SK-N-SH (cell line): Measurements from ENCODE around the gene NTRK3. TPM values are rescaled to one million over a fixed set of nuclear protein-coding genes. Genes with fewer than 3 reads are reported as not detected.

Experiments
- CTCF ChIA-PET: fragments of 300-600, 350-600 bp; formaldehyde crosslinking; extraction: SDS; loops from one replicate; lab custom pipeline; 2021; lab: Yijun Ruan, JAX
- POLR2A ChIA-PET: fragments of 350-600 bp; sonication (Branson Sonifier 250); formaldehyde crosslinking; extraction: SDS; loops from one replicate; lab custom pipeline; 2020; ENCODE audit warnings: antibody characterized with exemption, inconsistent platforms; lab: Yijun Ruan, JAX
- DNase-seq: peaks from one replicate; pipeline ENCODE4 v3.0.0; 2012
- H2AFZ ChIP-seq: fragments of 200-600 bp; sonication (generic); 2 replicates; pipeline ENCODE4 v1.8.1; 2016; ENCODE audit warnings: antibody characterized with exemption, mild to moderate bottlenecking, low read depth
- H3F3A ChIP-seq: fragments of 200-600 bp; sonication (generic); replicated peaks from 2 replicates; pipeline ENCODE3; 2016; ENCODE audit warnings: antibody characterized with exemption, mild to moderate bottlenecking; ENCODE audit not compliant: insufficient read depth
- H3K27ac ChIP-seq, 2 experiments: fragments of 200-500 bp in 1 of 2; fragments of 200-600 bp in 1 of 2; sonication (Bioruptor generic) in 1 of 2; sonication (generic), shearing (Covaris generic) in 1 of 2; 2 replicates each; pipeline versions ENCODE4 v1.5.1 to v1.6.1; 2014 to 2016; ENCODE audit warnings: low read depth in 2 of 2, inconsistent platforms in 1 of 2, low read length in 1 of 2, mild to moderate bottlenecking in 1 of 2, mixed read lengths in 1 of 2
- H3K27me3 ChIP-seq: fragments of 200-600 bp; sonication (generic), shearing (Covaris generic); 2 replicates; pipeline ENCODE4 v1.6.1; 2016; ENCODE audit warnings: mixed run types; ENCODE audit not compliant: insufficient read depth
- H3K36me3 ChIP-seq, 2 experiments: fragments of 200-500 bp in 1 of 2; fragments of 200-600 bp in 1 of 2; sonication (Bioruptor generic) in 1 of 2; sonication (generic) in 1 of 2; replicated peaks in 1 of 2; 2 replicates each; pipeline versions ENCODE3 to v1.5.1; 2014 to 2016; ENCODE audit warnings: low read length in 1 of 2, mild to moderate bottlenecking in 1 of 2; ENCODE audit not compliant: insufficient read depth in 2 of 2, control insufficient read depth in 1 of 2
- H3K4me1 ChIP-seq, 2 experiments: fragments of 200-500 bp in 1 of 2; fragments of 200-600 bp in 1 of 2; sonication (Bioruptor generic) in 1 of 2; sonication (generic), shearing (Covaris generic) in 1 of 2; 2 replicates each; pipeline versions ENCODE4 v1.5.1 to v1.6.1; 2014 to 2016; ENCODE audit warnings: low read depth in 1 of 2, low read length in 1 of 2, mixed run types in 1 of 2; ENCODE audit not compliant: insufficient read depth in 2 of 2, control insufficient read depth in 1 of 2
- H3K4me2 ChIP-seq: fragments of 200-600 bp; sonication (generic), shearing (Covaris generic); 2 replicates; pipeline ENCODE4 v1.6.1; 2017; ENCODE audit warnings: mixed run types
- H3K4me3 ChIP-seq, 2 experiments: fragments of 200-500 bp in 1 of 2; fragments of 200-600 bp in 1 of 2; sonication (Bioruptor generic) in 1 of 2; sonication (generic), shearing (Covaris generic) in 1 of 2; 2 replicates each; pipeline versions ENCODE4 v1.5.1 to v1.8.1; 2014 to 2016; ENCODE audit warnings: low read depth in 2 of 2, inconsistent platforms in 1 of 2, low read length in 1 of 2, mild to moderate bottlenecking in 1 of 2, mixed read lengths in 1 of 2, moderate library complexity in 1 of 2
- H3K79me2 ChIP-seq: fragments of 200-600 bp; sonication (generic); 2 replicates; pipeline ENCODE4 v1.8.1; 2017; ENCODE audit warnings: mild to moderate bottlenecking; ENCODE audit not compliant: insufficient read depth
- H3K9ac ChIP-seq: fragments of 200-600 bp; sonication (generic); 2 replicates; pipeline ENCODE4 v1.6.1; 2017; ENCODE audit warnings: mixed run types
- H3K9me2 ChIP-seq: fragments of 200-600 bp; sonication (generic); 2 replicates; pipeline ENCODE4 v1.6.1; 2017; ENCODE audit warnings: mixed run types
- H3K9me3 ChIP-seq: fragments of 200-600 bp; sonication (generic); 2 replicates; pipeline ENCODE4 v1.6.1; 2017; ENCODE audit warnings: mixed run types, mild to moderate bottlenecking, moderate library complexity
- H4K20me1 ChIP-seq: fragments of 200-600 bp; sonication (generic); 2 replicates; pipeline ENCODE4 v1.6.1; 2017; ENCODE audit warnings: mild to moderate bottlenecking, mixed run types; ENCODE audit not compliant: insufficient read depth
- CTCF ChIP-seq: fragments of 200-600 bp; sonication (generic); IDR thresholded peaks from 2 replicates; pipeline ENCODE4 v1.6.1; 2017; ENCODE audit warnings: antibody characterized with exemption, mild to moderate bottlenecking, moderate library complexity
- EZH2phosphoT487 ChIP-seq: fragments of 200-600 bp; sonication (generic); IDR thresholded peaks from 2 replicates; pipeline ENCODE4 v1.6.1; 2017; ENCODE audit warnings: low read depth, mixed run types, mild to moderate bottlenecking, antibody characterized with exemption, moderate library complexity, borderline replicate concordance
- FOSL2 ChIP-seq: IDR thresholded peaks from 2 replicates; pipeline ENCODE4 v1.4.0; 2012; ENCODE audit warnings: low read depth, mild to moderate bottlenecking, moderate library complexity, borderline replicate concordance
- FOXJ3 ChIP-seq: sonication (generic); formaldehyde crosslinking; IDR thresholded peaks from 2 replicates; pipeline ENCODE4 v1.5.1; 2020; ENCODE audit warnings: mild to moderate bottlenecking, missing genetic modification reagents
- FOXM1 ChIP-seq: IDR thresholded peaks from 2 replicates; pipeline ENCODE4 v1.4.0; 2012; ENCODE audit warnings: low read depth, mild to moderate bottlenecking
- GABPA ChIP-seq: IDR thresholded peaks from 2 replicates; pipeline ENCODE4 v1.4.0; 2012; ENCODE audit warnings: low read depth, mild to moderate bottlenecking
- MAX ChIP-seq: IDR thresholded peaks from 2 replicates; pipeline ENCODE4 v1.4.0; 2012; ENCODE audit warnings: low read depth
- MEF2A ChIP-seq: IDR thresholded peaks from 2 replicates; pipeline ENCODE4 v1.4.0; 2012; ENCODE audit warnings: low read depth, borderline replicate concordance
- NFIC ChIP-seq: IDR thresholded peaks from 2 replicates; pipeline ENCODE4 v1.4.0; 2012; ENCODE audit warnings: borderline replicate concordance
- NRF1 ChIP-seq: IDR thresholded peaks from 2 replicates; pipeline ENCODE4 v1.6.1; 2012; ENCODE audit warnings: low read depth, mild to moderate bottlenecking, low read length
- RAD21 ChIP-seq: IDR thresholded peaks from 2 replicates; pipeline ENCODE4 v1.6.1; 2012; ENCODE audit warnings: mild to moderate bottlenecking, low read length
- RCOR1 ChIP-seq: fragments of 150-350 bp; IDR thresholded peaks from 2 replicates; pipeline ENCODE4 v1.6.1; 2017; ENCODE audit warnings: antibody characterized with exemption, low read length
- REST ChIP-seq: IDR thresholded peaks from 2 replicates; pipeline ENCODE4 v1.6.1; 2012; ENCODE audit warnings: mild to moderate bottlenecking, low read depth, low read length, moderate library complexity
- RXRA ChIP-seq: IDR thresholded peaks from 2 replicates; pipeline ENCODE4 v1.4.0; 2012; ENCODE audit warnings: low read depth, mild to moderate bottlenecking, borderline replicate concordance
- SMC3 ChIP-seq: IDR thresholded peaks from 2 replicates; pipeline ENCODE4 v1.6.1; 2012; ENCODE audit warnings: low read depth, low read length, improper control_type of control experiment
- TAF1 ChIP-seq: IDR thresholded peaks from 2 replicates; pipeline ENCODE4 v1.6.1; 2012; ENCODE audit warnings: low read depth, mild to moderate bottlenecking, low read length, moderate library complexity, borderline replicate concordance
- USF2 ChIP-seq: fragments of 150-350 bp; IDR thresholded peaks from 2 replicates; pipeline ENCODE4 v1.6.1; 2017; ENCODE audit warnings: antibody characterized with exemption, low read length, low read depth, borderline replicate concordance
- YY1 ChIP-seq: IDR thresholded peaks from 2 replicates; pipeline ENCODE4 v1.4.0; 2012; ENCODE audit warnings: low read depth, mild to moderate bottlenecking
- WGBS: methylation state at CpG from one replicate; pipeline ENCODE4 v1.1.6; 2017; ENCODE audit warnings: low lambda C conversion rate; 5-methylcytosine and 5-hydroxymethylcytosine counted together
- polyA plus RNA-seq, 3 experiments: library from polyadenylated mRNA; depleted of rRNA; stranded (reverse); fragments of >200 nt; gene quantifications; 2 replicates each; pipeline ENCODE4 v1.2.3, GENCODE V29; 2012

NTRK3 gene
- polyA plus RNA-seq, 1 of the 3 experiments (the other 2 are of a cell fraction): 2.6 TPM

- Histone ChIP-seq H3F3A (no peaks in the 10 kb centered on the region), H3K9ac (no peak overlapping the region), H3K4me2 (no peak overlapping the region), H3K27me3 (no peaks in the 10 kb centered on the region), H3K9me3 (no peaks in the 10 kb centered on the region), H4K20me1 (no peaks in the 10 kb centered on the region), H3K36me3 (no peaks in the 10 kb centered on the region), H3K79me2 (no peaks in the 10 kb centered on the region), H3K4me3 (no peak overlapping the region), H3K9me2 (no peaks in the 10 kb centered on the region), H3K27ac (no peak overlapping the region), H3K4me1 (peaks cover 0 to 2% of the 10 kb centered on the region in 2 experiments; a peak in 2 of 4 replicates), H2AFZ (no peak overlapping the region)
- CTCF ChIA-PET: interaction anchor here (0.9 to 1.4 kb wide), 2 partner anchors 12 to 260 kb away, joined by 3 to 4 read pairs; no protein-coding TSS in a partner anchor
- no peak for DNase-seq
- 48% methylated on average over 7 of the region's 7 CpGs for WGBS
- TF ChIP-seq REST (no peak), SMC3 (no peak), FOXJ3 (CRISPR knock-in tag) (no peak), MAX (no peak), USF2 (no peak), YY1 (no peak), CTCF (no peak), MEF2A (no peak), EZH2phosphoT487 (no peak), GABPA (no peak), RAD21 (no peak), FOXM1 (no peak), NRF1 (no peak), FOSL2 (no peak), TAF1 (no peak), RXRA (no peak), NFIC (no peak), RCOR1 (no peak)
- POLR2A ChIA-PET: no interaction called here
Measured at GRCh38 chr15:87985451-87985850, 271.1 kb downstream of the NTRK3 start.
